GM12873 (cell line): ENCODE data around the gene YLPM1.

ENCODE experiments used
- TF ChIP-seq, protein P1 (sequence below): IDR thresholded peaks from 2 replicates; pipeline ENCODE4 v1.5.1; 2012; ENCODE audit warnings: low read depth, mild to moderate bottlenecking, moderate library complexity, low read length, control low read depth; ENCODE audit not compliant: insufficient read depth; ENCODE audit errors: missing control alignments

Gene YLPM1

DNA sequence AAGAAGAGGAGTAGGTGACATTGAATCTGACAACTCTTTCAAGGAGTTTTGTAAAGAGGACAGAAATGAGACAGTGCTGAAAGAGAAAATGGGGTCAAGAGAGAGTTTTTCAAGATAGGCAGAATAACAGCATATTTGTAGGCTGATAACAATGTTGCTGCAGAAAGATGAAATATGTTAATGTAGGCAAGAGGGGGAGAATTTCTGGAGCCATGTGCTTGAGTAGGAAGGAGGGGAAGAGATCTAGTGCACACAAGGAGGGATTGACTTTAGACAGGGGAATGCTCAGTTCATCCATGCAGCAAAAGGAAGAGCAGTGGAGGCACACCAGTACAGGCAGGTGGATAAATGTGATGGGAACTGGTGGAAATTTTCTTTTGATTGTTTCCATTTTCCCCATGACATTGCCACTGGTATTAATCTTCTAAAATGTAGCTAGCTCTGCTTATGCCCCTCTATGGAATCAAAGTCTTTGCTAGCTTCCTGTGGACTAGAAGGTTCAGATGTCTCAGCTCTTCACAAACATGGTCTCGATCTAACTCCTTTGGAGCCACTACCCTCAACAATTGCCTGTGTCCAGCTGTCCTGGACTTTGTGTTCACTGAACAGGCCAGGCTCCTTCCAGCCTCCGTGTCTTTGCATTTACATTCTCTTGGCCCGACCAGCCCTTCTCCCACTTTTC is 103.7 kb downstream of the YLPM1 start:
- TF ChIP-seq, protein P1, sequence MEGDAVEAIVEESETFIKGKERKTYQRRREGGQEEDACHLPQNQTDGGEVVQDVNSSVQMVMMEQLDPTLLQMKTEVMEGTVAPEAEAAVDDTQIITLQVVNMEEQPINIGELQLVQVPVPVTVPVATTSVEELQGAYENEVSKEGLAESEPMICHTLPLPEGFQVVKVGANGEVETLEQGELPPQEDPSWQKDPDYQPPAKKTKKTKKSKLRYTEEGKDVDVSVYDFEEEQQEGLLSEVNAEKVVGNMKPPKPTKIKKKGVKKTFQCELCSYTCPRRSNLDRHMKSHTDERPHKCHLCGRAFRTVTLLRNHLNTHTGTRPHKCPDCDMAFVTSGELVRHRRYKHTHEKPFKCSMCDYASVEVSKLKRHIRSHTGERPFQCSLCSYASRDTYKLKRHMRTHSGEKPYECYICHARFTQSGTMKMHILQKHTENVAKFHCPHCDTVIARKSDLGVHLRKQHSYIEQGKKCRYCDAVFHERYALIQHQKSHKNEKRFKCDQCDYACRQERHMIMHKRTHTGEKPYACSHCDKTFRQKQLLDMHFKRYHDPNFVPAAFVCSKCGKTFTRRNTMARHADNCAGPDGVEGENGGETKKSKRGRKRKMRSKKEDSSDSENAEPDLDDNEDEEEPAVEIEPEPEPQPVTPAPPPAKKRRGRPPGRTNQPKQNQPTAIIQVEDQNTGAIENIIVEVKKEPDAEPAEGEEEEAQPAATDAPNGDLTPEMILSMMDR = no peak

DNA sequence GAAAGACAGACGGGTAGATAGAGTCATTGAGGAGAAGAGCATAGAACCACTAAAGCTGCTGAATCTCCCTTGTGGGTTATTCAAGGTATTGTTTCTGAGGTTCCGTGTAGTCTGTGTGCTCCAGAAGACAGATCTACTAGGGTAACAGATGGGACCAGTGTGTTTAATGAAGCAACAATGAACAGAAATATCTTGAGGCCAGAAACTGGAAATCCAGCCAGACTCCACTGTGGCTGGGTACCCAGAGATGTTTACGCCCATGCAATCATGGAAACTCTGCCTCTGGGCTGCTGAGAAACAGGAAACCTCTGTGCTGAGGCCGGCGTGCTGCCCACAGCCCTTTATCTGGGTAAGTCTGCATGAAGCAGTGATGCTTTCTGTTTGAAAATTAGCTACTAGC is 104.6 kb downstream of the YLPM1 start:
- TF ChIP-seq, protein P1 = no peak

DNA sequence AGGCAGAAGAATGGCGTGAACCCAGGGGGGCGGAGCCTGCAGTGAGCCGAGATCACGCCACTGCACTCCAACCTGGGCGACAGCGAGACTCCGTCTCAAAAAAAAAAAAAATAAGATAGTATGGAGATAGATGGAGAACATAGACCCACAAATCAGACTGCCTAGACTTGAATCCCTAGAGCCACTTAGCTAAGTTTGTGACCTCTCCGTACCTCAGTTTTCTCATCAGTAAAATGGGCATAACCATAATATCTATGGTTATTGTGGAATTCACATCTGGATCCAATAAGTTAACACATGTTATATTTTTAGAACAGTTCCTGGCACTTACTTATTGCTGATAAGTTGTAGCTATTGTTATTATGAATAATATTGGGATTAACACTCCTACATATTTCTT is 105.6 kb downstream of the YLPM1 start:
- TF ChIP-seq, protein P1 = no peak

DNA sequence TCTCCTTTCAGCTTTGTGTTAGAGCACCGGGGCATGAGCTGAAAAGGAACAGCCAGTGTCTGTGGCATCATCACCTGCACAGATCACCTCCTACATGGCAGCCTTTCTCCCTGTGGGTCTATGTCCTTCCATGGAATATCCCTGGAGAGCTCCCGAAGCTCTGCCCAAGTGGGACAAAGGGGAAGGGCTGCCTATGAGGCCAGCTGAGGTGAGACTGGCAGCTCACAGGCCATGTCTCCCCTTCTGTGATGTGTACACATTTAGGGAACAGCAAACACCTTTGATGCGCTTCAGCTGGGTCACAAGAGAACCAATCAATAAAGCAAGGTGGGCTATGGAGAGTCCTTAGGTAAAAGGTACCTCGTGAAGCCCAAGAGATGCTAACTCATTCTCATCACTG is 108.7 kb downstream of the YLPM1 start:
- TF ChIP-seq, protein P1 = no peak

DNA sequence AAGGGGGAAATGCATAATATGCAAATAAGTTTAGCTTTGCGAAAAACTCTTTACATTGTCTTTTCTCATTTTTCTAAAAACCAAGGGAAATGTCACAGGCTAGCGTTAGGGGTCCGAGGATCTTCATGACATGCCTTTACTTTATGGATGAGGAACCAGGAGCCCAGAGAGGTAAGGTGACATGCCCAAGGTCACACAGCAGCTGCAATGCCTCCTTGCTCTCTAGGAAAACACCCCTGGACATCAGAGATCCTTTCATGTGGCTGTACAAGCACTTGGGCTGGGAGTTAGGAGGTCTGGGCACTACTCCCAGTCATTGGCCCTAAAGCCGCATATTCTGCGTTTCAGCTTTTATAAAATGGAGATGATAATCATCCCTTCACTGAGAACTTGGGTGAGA is 112.1 kb downstream of the YLPM1 start:
- TF ChIP-seq, protein P1 = no peak

DNA sequence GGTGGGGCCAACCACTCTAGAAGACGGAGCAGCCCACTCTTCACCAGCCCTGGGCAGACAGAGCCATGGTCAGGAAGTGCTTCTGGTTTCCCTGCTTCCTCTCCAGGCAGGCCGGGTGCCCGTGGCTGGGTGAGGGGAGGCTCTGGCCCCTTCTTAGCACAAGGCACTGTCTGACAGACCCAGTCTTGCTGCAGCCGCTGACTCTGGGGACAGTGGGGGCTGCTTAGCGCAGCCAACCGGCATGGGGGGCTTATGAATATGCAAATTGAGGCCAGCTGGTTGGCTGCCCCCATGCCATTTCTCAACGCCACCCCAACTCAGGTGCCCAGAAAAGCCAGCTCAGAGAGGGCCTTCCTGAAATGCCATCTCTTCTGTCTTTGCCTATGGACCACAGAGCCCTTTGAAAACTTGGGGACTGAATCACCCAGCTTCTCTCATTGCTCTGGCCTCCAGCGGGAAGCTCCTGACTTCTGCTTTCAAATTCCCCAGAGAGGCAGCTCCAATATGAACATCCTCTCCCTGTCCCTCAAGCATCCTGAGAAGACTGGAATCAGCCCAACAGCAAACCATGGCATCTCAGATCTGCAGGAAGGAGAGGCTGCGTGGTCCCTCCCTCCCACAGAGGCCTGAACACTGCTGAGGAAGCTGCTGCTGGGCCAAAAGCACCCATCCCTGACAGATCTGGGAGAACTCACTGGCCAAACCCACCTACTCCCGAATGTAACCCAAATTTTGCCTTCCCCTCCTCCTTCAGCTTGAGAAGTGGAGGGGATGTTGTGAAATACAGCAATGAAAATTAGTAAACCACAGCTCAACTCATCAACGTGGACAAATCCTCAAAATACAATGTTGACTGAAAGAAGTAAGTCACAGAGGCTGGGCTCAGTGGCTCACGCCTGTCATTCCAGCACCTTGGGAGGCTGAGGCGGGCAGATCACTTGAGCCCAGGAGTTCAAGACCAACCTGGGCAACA is 113.1 kb downstream of the YLPM1 start, which contains the start of gene PROX2:
Gene PROX2, minus strand, starts transcription at position 205 of the 973 bp plus-strand sequence. CDS start 12,311 bp downstream, outside the sequence.
- TF ChIP-seq, protein P1 = no peak
